ENCODE data around the gene IGFBP2.

DNA sequence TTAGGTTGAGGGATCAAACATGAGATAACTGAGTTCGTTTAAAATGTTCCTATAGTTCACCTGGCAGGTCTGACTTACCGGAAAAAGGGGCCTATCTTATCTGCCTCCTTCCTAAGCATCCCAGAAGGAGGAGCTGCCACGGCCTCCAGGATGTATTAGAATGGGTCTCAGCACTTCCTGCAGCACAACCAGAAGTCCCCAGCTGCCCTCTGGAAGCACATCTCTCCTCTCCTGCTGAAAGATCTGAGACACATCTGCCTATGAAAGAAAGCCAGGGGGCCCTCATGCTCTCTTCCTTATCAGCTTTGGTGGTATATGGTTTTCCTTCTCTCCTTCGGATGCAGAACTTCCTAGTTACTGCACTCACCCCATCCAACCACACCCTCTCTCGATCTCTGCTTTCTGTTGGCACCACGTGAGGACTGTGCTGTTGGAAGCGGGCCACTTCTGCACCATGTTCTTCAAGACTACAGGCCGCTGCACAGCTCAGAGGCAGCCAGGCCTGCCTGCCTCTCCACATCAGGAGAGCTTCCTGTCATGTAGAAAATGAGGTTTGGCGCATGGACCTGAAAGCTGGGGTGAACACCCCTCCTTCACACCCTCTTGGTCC lies 55.6 kb downstream of the IGFBP2 start:
- TF ChIP-seq, protein P1, sequence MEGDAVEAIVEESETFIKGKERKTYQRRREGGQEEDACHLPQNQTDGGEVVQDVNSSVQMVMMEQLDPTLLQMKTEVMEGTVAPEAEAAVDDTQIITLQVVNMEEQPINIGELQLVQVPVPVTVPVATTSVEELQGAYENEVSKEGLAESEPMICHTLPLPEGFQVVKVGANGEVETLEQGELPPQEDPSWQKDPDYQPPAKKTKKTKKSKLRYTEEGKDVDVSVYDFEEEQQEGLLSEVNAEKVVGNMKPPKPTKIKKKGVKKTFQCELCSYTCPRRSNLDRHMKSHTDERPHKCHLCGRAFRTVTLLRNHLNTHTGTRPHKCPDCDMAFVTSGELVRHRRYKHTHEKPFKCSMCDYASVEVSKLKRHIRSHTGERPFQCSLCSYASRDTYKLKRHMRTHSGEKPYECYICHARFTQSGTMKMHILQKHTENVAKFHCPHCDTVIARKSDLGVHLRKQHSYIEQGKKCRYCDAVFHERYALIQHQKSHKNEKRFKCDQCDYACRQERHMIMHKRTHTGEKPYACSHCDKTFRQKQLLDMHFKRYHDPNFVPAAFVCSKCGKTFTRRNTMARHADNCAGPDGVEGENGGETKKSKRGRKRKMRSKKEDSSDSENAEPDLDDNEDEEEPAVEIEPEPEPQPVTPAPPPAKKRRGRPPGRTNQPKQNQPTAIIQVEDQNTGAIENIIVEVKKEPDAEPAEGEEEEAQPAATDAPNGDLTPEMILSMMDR (IDR thresholded peaks at IDR 0.05): no peak
- TF ChIP-seq POLR2A (IDR thresholded peaks at IDR 0.05): no peak
- TF ChIP-seq POLR2AphosphoS5 (IDR thresholded peaks at IDR 0.05): no peak

Data from breast epithelium (tissue), 3 donors.